Activated B cell treated with CpG ODN at 0.5 μM for 24 hours (primary cell): ENCODE data around the gene MARS1. TPM values are rescaled to one million over a fixed set of nuclear protein-coding genes. Genes with fewer than 3 reads are reported as not detected.
A peak's percentile ranks its signal among the peaks of the same experiment; 100 is the strongest.

Source experiments
- ATAC-seq: fragments of 200-7000 bp; cut with Tn5 transposase; one replicate; pipeline ENCODE4 v1.10.0; 2021; ENCODE audit warnings: low read depth, mild to moderate bottlenecking, moderate library complexity
- CTCF ChIA-PET: fragments of 350-600 bp; sonication (Branson Sonifier 250); formaldehyde crosslinking; loops from one replicate; lab custom pipeline; 2021; ENCODE audit warnings: antibody characterized with exemption; lab: Charles Lee
- POLR2A ChIA-PET: fragments of 350-600 bp; sonication (Branson Sonifier 250); formaldehyde crosslinking; loops from one replicate; lab custom pipeline; 2021; ENCODE audit warnings: antibody characterized with exemption; lab: Charles Lee
- DNase-seq: peaks from one replicate; pipeline ENCODE4 v3.0.0; 2022
- H3K27ac Mint-ChIP-seq: one replicate; pipeline ENCODE4 v1.8.0; 2020; ENCODE audit warnings: mixed read lengths
- H3K27me3 Mint-ChIP-seq: one replicate; pipeline ENCODE4 v1.8.0; 2021; ENCODE audit warnings: mixed read lengths
- H3K36me3 Mint-ChIP-seq: one replicate; pipeline ENCODE4 v1.8.0; 2021; ENCODE audit warnings: low read depth, mixed read lengths
- H3K4me1 Mint-ChIP-seq: one replicate; pipeline ENCODE4 v1.8.0; 2021; ENCODE audit warnings: mixed read lengths
- H3K4me3 Mint-ChIP-seq: one replicate; pipeline ENCODE4 v1.8.0; 2020; ENCODE audit warnings: mild to moderate bottlenecking, mixed read lengths
- H3K9me3 Mint-ChIP-seq: one replicate; pipeline ENCODE4 v1.8.0; 2020; ENCODE audit warnings: mixed read lengths
- intact Hi-C: fragments of 100-400 bp; cut with micrococcal nuclease; formaldehyde crosslinking; loops from one replicate; pipeline ENCODE4 v1.15.1; 2024
- total RNA-seq: library from RNA; stranded (reverse); gene quantifications from 2 replicates; pipeline ENCODE4 v1.2.3, GENCODE V29; 2022
- TF ChIP-seq, protein P1 (sequence below): fragments of 200-600 bp; IDR thresholded peaks from one replicate; pipeline ENCODE4 v1.8.0; 2022; ENCODE audit warnings: antibody characterized with exemption, mild to moderate bottlenecking

MARS1 gene
- total RNA-seq, 1 donor from 2014 or later: 425 TPM

DNA sequence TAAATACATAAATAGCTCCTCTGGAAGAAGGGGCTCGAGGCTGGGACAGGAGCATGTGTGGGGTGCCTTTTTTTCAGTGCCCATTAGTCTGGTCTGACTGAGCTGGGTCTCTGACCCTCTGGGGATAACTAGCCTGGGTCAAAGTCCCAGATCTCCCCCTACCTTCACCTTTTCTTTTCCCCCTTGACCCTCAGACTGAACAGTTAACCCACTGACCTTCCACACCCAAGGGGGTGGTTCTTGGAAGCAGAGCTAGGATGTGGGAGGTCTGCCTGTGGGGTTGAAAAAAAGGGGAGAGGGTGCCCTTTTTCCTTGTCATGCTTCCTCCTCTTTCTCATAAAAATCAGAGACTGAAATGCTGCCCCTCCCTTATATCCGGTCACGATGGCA is 29.2 kb upstream of the MARS1 start:
- H3K36me3 Mint-ChIP-seq: peaks cover 13% of the 10 kb centered on the region
- intact Hi-C loops: loop anchor here (1.0 to 10.0 kb wide), 8 partner anchors 27 to 334 kb away; partner anchors contain the start of genes B4GALNT1, DCTN2, DDIT3 and LRP1
- POLR2A ChIA-PET: interaction anchor here (0.7 to 6.9 kb wide), 22 partner anchors 11 to 800 kb away, joined by 3 to 133 read pairs (median 4); partner anchors contain the start of genes ARHGAP9, DDIT3, LRP1 and MARS1
- no peak for ATAC-seq
- CTCF ChIA-PET: interaction anchor here (0.6 to 6.7 kb wide), 24 partner anchors 8 to 771 kb away, joined by 3 to 74 read pairs (median 4); partner anchors contain the start of genes ARHGAP9, B4GALNT1, DCTN2 and PTGES3
- no peaks in the 10 kb centered on the region for H3K27me3 Mint-ChIP-seq
- peak overlapping the region; percentile 96 for H3K4me3 Mint-ChIP-seq
- no peaks in the 10 kb centered on the region for H3K9me3 Mint-ChIP-seq
- peaks cover 58% of the 10 kb centered on the region for H3K4me1 Mint-ChIP-seq
- TF ChIP-seq, protein P1, sequence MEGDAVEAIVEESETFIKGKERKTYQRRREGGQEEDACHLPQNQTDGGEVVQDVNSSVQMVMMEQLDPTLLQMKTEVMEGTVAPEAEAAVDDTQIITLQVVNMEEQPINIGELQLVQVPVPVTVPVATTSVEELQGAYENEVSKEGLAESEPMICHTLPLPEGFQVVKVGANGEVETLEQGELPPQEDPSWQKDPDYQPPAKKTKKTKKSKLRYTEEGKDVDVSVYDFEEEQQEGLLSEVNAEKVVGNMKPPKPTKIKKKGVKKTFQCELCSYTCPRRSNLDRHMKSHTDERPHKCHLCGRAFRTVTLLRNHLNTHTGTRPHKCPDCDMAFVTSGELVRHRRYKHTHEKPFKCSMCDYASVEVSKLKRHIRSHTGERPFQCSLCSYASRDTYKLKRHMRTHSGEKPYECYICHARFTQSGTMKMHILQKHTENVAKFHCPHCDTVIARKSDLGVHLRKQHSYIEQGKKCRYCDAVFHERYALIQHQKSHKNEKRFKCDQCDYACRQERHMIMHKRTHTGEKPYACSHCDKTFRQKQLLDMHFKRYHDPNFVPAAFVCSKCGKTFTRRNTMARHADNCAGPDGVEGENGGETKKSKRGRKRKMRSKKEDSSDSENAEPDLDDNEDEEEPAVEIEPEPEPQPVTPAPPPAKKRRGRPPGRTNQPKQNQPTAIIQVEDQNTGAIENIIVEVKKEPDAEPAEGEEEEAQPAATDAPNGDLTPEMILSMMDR: no peak
- no peak for DNase-seq
- peak overlapping the region; percentile 98 for H3K27ac Mint-ChIP-seq

DNA sequence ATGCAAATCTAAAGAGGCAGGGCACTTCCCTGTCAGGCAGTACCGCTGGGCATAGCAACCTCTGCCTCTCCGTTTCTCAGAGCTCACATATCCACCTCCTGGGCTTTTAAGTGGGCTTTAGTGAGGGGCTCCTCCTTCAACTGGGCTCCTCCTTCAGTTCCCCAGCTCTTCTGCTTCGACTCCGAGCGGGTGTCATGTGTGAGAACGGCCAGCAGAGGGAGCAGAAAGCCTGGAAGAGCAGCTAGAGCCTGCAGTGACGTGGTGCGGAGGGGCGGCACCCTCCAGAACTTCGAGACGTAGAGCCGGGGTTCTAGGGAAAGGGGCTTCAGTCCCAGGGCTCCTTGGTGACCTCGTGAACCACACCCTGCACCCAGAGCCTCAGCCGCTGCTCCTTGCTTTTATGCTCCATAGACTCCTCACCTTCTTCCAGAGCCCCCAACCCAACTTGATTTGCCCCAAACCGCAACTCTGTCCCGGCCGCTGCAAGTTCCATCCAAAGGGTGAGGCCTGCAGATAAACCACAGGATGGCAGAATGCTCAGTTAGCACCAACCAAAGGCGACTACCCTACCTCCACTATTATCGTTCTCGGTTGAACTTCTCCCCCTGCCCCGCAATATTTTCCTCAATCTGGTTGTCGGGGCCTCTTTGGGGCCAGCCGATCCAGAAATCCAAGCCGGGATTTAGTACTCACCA is 28.7 kb upstream of the MARS1 start:
- ATAC-seq: peak; percentile 68
- intact Hi-C loops: loop anchor here (1.0 to 10.0 kb wide), 8 partner anchors 28 to 334 kb away; partner anchors contain the start of genes B4GALNT1, DCTN2, DDIT3 and LRP1
- CTCF ChIA-PET: interaction anchor here (0.7 to 6.7 kb wide), 23 partner anchors 11 to 771 kb away, joined by 3 to 74 read pairs (median 4); partner anchors contain the start of genes ARHGAP9, B4GALNT1, DCTN2 and PTGES3
- POLR2A ChIA-PET: interaction anchor here (0.7 to 6.9 kb wide), 23 partner anchors 10 to 801 kb away, joined by 3 to 133 read pairs (median 4); partner anchors contain the start of genes ARHGAP9, DDIT3, LRP1 and MARS1
- Mint-ChIP-seq H3K36me3 (peaks cover 13% of the 10 kb centered on the region), H3K27me3 (no peaks in the 10 kb centered on the region), H3K4me3 (peak overlapping the region; percentile 96), H3K27ac (peak overlapping the region; percentile 98), H3K9me3 (no peaks in the 10 kb centered on the region), H3K4me1 (peaks cover 62% of the 10 kb centered on the region)
- TF ChIP-seq, protein P1: peak; percentile 57
- peak; percentile 87 for DNase-seq

DNA sequence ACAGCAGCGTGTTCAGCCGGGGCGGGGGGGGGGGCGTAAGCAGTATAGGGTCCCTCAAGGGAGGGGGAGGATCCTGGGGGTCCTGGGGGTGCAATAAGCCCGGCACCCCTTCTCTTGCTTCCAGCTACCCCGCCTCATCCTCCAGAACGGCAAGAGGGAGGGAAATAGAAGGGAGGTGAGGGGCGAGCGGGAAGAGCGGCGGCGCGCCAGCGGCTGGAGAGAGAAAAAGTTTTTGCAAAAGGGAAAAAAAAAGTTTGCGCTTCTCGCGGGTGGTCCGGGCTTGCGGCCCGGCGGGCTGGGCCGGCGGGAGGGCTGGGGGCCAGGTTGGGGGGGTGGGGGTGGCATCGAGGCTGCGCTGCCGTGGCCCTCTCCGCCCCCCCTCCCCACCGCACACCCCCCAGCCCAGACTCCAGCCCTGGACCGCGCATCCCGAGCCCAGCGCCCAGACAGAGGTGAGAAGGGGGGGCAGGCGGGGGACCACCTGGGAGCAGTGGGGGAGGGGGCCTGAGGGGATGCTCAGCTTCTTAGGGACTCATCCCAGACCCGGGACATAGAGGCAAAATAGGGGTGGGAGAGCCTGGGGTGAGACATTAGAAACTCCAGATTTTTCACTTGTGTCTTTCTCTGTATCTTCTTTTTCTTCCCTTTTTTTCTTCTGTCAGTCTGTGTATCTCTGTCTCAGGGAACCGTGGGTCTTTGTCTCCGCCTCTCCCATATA is 28.0 kb upstream of the MARS1 start, which contains the start of gene GLI1:
Gene GLI1 (plus strand): TSS at position 36 of the 718 bp plus-strand sequence. CDS start 3,907 bp downstream, outside the sequence.
- peak within 1 kb of the TSS; percentile 98 for H3K27ac Mint-ChIP-seq
- no peaks in the 10 kb centered on the region for H3K27me3 Mint-ChIP-seq
- H3K9me3 Mint-ChIP-seq: no peaks in the 10 kb centered on the region
- ATAC-seq: no peak
- TF ChIP-seq, protein P1: no peak
- peaks cover 65% of the 10 kb centered on the region for H3K4me1 Mint-ChIP-seq
- no peak for DNase-seq
- CTCF ChIA-PET: interaction anchor here (0.6 to 6.7 kb wide), 14 partner anchors 11 to 971 kb away, joined by 3 to 74 read pairs (median 5); partner anchors contain the start of gene ARHGAP9
- peaks cover 13% of the 10 kb centered on the region for H3K36me3 Mint-ChIP-seq
- POLR2A ChIA-PET: interaction anchor here (0.6 to 6.9 kb wide), 14 partner anchors 9 to 1322 kb away, joined by 3 to 133 read pairs (median 5); partner anchors contain the start of genes ARHGAP9, DDIT3, MARS1 and SHMT2
- intact Hi-C loops: loop anchor here (1.0 to 10.0 kb wide), 8 partner anchors 27 to 335 kb away; partner anchors contain the start of genes B4GALNT1, DCTN2, DDIT3 and LRP1
- H3K4me3 Mint-ChIP-seq: peak within 1 kb of the TSS; percentile 97

DNA sequence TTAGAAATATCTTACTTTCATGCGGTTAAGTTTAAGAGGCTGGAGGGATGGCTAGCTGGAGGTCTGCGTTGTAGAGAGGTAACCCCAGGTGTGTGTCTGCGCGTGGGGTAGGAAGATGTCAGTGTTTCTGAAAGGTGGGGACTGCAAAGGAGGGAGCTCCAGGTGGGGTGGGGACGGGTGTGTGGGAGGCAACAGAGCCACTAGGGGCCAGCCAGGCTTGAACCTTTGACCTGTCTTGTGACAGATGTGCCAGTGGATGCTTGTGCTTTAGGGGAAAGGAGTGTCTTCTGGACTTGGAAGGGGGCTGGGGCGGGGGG is 27.4 kb upstream of the MARS1 start:
- Mint-ChIP-seq H3K27ac (peak overlapping the region; percentile 78), H3K27me3 (no peaks in the 10 kb centered on the region), H3K4me3 (peak overlapping the region; percentile 97), H3K4me1 (peaks cover 64% of the 10 kb centered on the region), H3K36me3 (peaks cover 13% of the 10 kb centered on the region), H3K9me3 (no peaks in the 10 kb centered on the region)
- intact Hi-C loops: no loop called here
- no peak for ATAC-seq
- TF ChIP-seq, protein P1: no peak
- CTCF ChIA-PET: interaction anchor here (6.7 kb wide), 1 partner anchor 17 kb away, joined by 74 read pairs; the partner anchor contains the start of gene ARHGAP9
- peak; percentile 32 for DNase-seq
- POLR2A ChIA-PET: interaction anchor here (0.6 to 6.9 kb wide), 7 partner anchors 17 to 1323 kb away, joined by 3 to 133 read pairs (median 6); partner anchors contain the start of genes ARHGAP9, DDIT3 and MARS1
